Measurements from ENCODE around the gene ACSL6. TPM values are rescaled to one million over a fixed set of nuclear protein-coding genes. Genes with fewer than 3 reads are reported as not detected.

The ACSL6 gene
- total RNA-seq, 6 donors from 2014 or later = 0.61 to 1.2 (median 0.74) TPM; not detected in 1

DNA sequence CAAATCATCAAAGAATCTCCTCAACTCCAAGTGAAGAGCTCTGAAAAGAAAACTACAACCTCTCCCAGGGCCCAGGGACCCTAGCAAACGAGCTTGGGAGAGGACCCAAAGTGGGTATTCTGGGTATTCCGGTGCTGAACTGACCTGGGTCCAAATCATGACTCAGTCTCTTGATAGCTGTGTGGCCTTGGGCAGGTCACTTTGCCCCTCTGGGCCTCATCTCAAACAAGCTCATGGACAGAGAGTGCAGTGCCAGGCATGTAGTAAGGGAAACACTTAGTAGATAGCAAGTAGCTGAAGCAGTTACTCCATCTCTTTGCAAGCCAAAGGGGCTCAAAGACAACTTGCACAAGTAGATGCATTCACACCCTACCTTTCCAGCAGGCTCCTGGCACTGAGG lies 12.4 kb downstream of the ACSL6 start:
- TF ChIP-seq POLR2A (IDR thresholded peaks at IDR 0.05) = no peak
- TF ChIP-seq, protein P1, sequence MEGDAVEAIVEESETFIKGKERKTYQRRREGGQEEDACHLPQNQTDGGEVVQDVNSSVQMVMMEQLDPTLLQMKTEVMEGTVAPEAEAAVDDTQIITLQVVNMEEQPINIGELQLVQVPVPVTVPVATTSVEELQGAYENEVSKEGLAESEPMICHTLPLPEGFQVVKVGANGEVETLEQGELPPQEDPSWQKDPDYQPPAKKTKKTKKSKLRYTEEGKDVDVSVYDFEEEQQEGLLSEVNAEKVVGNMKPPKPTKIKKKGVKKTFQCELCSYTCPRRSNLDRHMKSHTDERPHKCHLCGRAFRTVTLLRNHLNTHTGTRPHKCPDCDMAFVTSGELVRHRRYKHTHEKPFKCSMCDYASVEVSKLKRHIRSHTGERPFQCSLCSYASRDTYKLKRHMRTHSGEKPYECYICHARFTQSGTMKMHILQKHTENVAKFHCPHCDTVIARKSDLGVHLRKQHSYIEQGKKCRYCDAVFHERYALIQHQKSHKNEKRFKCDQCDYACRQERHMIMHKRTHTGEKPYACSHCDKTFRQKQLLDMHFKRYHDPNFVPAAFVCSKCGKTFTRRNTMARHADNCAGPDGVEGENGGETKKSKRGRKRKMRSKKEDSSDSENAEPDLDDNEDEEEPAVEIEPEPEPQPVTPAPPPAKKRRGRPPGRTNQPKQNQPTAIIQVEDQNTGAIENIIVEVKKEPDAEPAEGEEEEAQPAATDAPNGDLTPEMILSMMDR (IDR thresholded peaks at IDR 0.05) = no peak
- TF ChIP-seq POLR2AphosphoS5 (IDR thresholded peaks at IDR 0.05) = no peak
- TF ChIP-seq EP300 (IDR thresholded peaks at IDR 0.05) = no peak
- no peaks in the 10 kb centered on the region for H3K27me3 ChIP-seq
- ATAC-seq (ENCODE audit: low FRiP score in 2 of 2) (no peak), DNase-seq (no peak)
- no peak overlapping the region for H3K4me3 ChIP-seq
- H3K4me1 ChIP-seq = peaks cover 8 to 48% (median 17%) of the 10 kb centered on the region in 4 donors
- H3K9me3 ChIP-seq = no peaks in the 10 kb centered on the region
- no peak overlapping the region for H3K27ac ChIP-seq
- WGBS, 2 donors = 87 to 100% methylated on average over 1 to 2 of the region's 2 CpGs
- no peaks in the 10 kb centered on the region for H3K36me3 ChIP-seq

DNA sequence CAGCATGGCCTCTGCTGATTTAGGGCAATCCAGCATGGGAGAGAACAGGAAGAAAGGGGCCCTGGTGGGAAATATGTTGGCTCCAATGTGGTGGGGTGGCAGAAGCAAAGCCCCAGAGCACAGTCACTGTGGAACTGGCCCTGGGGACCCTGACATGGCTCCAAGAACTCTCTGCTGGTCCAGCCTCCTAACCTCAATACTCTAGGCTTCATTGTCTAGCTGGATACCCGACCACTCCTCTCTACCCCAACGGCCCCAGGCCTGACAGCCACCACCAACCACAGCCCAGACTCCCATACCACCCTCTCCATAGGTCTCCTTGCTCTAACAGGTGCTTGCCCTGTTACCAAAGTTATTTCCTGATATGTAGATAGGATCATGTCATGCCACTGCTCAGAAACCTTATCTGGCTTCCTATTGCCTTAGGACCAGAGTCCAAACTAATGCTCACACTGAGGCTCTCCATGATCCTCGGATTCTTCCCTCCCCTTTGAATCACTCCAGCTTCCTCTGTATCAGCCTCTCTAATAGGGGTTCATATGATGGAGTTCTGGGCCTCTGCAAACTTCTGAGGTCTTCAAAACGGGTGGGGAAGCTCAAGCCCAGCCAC lies 12.9 kb downstream of the ACSL6 start:
- Histone ChIP-seq H3K27me3 (no peaks in the 10 kb centered on the region), H3K36me3 (no peaks in the 10 kb centered on the region), H3K4me3 (no peak overlapping the region), H3K9me3 (no peaks in the 10 kb centered on the region), H3K4me1 (peaks cover 8 to 48% (median 17%) of the 10 kb centered on the region in 4 donors), H3K27ac (peak overlapping the region in 1 of 4 donors; percentile 35)
- WGBS, 2 donors = 59 to 76% methylated on average over 4 of the region's 4 CpGs
- no peak for DNase-seq
- TF ChIP-seq POLR2AphosphoS5 (IDR thresholded peaks at IDR 0.05) (no peak), EP300 (IDR thresholded peaks at IDR 0.05) (no peak), POLR2A (IDR thresholded peaks at IDR 0.05) (no peak)
- TF ChIP-seq, protein P1 (IDR thresholded peaks at IDR 0.05) = no peak
- no peak for ATAC-seq (ENCODE audit: low FRiP score in 2 of 2)

DNA sequence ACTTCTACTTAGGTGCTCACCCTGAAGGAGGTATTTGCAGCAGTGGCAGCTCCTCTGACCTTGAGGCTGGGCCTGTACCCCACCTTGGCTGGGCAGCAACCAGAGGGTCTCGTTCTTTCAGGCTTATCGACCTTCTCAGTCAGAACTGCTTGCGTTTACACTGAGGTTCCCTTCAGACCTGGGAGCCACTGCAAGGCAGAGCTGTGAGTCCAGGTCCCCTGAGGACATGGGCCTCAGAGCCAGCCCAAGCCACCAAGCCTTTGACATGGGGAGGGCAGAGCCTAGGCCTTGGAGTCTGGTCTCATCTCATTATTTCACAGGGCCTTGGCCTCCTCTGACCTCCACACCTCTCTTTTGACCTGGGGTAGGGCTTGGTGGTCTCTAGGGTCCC lies 13.7 kb downstream of the ACSL6 start:
- 100% methylated on average over 3 of the region's 3 CpGs; no CpG with 5 or more reads in 1 of the 2 donors for WGBS, 2 donors
- peak overlapping the region in 1 of 4 donors; percentile 35 for H3K27ac ChIP-seq
- DNase-seq (no peak), ATAC-seq (ENCODE audit: low FRiP score in 2 of 2) (no peak)
- H3K9me3 ChIP-seq = no peaks in the 10 kb centered on the region
- no peaks in the 10 kb centered on the region for H3K36me3 ChIP-seq
- H3K27me3 ChIP-seq = no peaks in the 10 kb centered on the region
- no peak overlapping the region for H3K4me3 ChIP-seq
- peaks cover 8 to 48% (median 16%) of the 10 kb centered on the region in 4 donors for H3K4me1 ChIP-seq
- TF ChIP-seq, protein P1 (IDR thresholded peaks at IDR 0.05) = no peak
- TF ChIP-seq POLR2A (IDR thresholded peaks at IDR 0.05) (no peak), EP300 (IDR thresholded peaks at IDR 0.05) (no peak), POLR2AphosphoS5 (IDR thresholded peaks at IDR 0.05) (no peak)

DNA sequence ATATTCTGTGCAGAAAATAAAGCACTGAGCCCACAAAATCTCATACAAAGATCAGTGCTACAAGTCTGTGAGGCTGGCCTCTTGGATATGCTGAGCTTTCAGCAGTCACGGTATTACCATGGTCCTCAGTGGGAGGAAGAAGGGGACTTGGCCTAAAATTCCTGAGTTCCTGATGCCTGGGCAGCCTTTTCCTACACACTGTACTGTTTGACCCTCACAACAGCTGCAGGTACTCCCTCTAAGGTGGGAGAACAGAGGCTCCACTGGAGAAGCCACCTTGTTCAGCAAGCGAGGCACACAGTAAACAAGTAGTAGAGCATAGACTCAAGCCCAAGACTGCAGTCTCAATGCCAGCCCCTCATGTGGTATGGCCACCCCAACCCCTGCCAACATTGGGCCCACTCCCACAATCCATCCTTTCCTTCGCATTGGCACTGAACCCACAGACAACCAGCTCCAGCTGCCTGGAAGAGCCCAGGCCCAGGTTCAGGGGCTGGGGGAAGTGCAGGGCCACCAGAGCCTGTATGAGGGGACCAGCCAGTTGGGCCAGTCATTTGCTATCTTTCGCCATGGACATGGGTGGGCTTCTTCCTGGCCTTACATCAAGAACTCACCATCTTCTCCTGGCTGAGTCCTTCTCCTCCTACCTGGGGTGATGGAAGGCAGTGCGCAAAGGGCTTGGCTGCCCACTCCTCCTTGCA lies 14.3 kb downstream of the ACSL6 start:
- no peaks in the 10 kb centered on the region for H3K27me3 ChIP-seq
- TF ChIP-seq, protein P1 (IDR thresholded peaks at IDR 0.05) = no peak
- TF ChIP-seq EP300 (IDR thresholded peaks at IDR 0.05) = no peak
- TF ChIP-seq POLR2A (IDR thresholded peaks at IDR 0.05) = no peak
- TF ChIP-seq POLR2AphosphoS5 (IDR thresholded peaks at IDR 0.05) = no peak
- WGBS, 2 donors = 86 to 90% methylated on average over 4 to 5 of the region's 5 CpGs
- H3K4me1 ChIP-seq = peaks cover 8 to 43% (median 16%) of the 10 kb centered on the region in 4 donors
- ATAC-seq (ENCODE audit: low FRiP score in 2 of 2) (no peak), DNase-seq (no peak)
- H3K36me3 ChIP-seq = no peaks in the 10 kb centered on the region
- H3K9me3 ChIP-seq = no peaks in the 10 kb centered on the region
- H3K4me3 ChIP-seq = no peak overlapping the region
- H3K27ac ChIP-seq = peak overlapping the region in 3 of 4 donors; percentile 3 to 35 (median 23)
